HEK293T (cell line): Measurements from ENCODE around the gene IL12RB2.

ENCODE experiments used
- BHLHE40 ChIP-seq: fragments of 450-650 bp; IDR thresholded peaks from 2 replicates; pipeline ENCODE4 v1.6.1; 2016; ENCODE audit warnings: mild to moderate bottlenecking, moderate library complexity, borderline replicate concordance
- CTBP1 ChIP-seq: fragments of 450-650 bp; IDR thresholded peaks from 2 replicates; pipeline ENCODE4 v1.6.1; 2016; ENCODE audit warnings: borderline replicate concordance
- FOXA1 ChIP-seq: fragments of 450-650 bp; IDR thresholded peaks from 2 replicates; pipeline ENCODE4 v1.6.1; 2016; ENCODE audit warnings: mild to moderate bottlenecking
- FOXK2 ChIP-seq: fragments of 450-650 bp; IDR thresholded peaks from 2 replicates; pipeline ENCODE4 v1.6.1; 2016; ENCODE audit warnings: mild to moderate bottlenecking
- SP1 ChIP-seq: fragments of 450-650 bp; IDR thresholded peaks from 2 replicates; pipeline ENCODE4 v1.6.1; 2017
- TARDBP ChIP-seq: fragments of 450-650 bp; IDR thresholded peaks from 2 replicates; pipeline ENCODE4 v1.6.1; 2016
- TF ChIP-seq, protein P1 (sequence below): fragments of 450-650 bp; IDR thresholded peaks from 2 replicates; pipeline ENCODE4 v1.6.1; 2016

- TF ChIP-seq FOXA1 (no peak), SP1 (no peak), BHLHE40 (no peak), FOXK2 (no peak), TARDBP (no peak), CTBP1 (no peak)
- TF ChIP-seq, protein P1, sequence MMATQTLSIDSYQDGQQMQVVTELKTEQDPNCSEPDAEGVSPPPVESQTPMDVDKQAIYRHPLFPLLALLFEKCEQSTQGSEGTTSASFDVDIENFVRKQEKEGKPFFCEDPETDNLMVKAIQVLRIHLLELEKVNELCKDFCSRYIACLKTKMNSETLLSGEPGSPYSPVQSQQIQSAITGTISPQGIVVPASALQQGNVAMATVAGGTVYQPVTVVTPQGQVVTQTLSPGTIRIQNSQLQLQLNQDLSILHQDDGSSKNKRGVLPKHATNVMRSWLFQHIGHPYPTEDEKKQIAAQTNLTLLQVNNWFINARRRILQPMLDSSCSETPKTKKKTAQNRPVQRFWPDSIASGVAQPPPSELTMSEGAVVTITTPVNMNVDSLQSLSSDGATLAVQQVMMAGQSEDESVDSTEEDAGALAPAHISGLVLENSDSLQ = no peak
These were observed 26.4 kb upstream of the IL12RB2 start for GRCh38 chr1:67281244-67281643.
